T1000 (cell line): ENCODE measurements around the gene ZNRF4.
"Not testable (repeated sequence)": the region's sequence is repeated elsewhere in the genome, so short reads cannot be mapped to it uniquely, and the experiment has no call there.

Experiments used
- DNase-seq: peaks from one replicate; lab custom pipeline; 2025; ENCODE audit warnings: mixed read lengths; lab: John Stamatoyannopoulos, UW

The ZNRF4 gene

GRCh38 chr19:5473646-5474045, 18.4 kb downstream of the ZNRF4 start:
- DNase-seq = no peak

GRCh38 chr19:5477451-5478215, 22.4 kb downstream of the ZNRF4 start:
- no peak for DNase-seq

DNA sequence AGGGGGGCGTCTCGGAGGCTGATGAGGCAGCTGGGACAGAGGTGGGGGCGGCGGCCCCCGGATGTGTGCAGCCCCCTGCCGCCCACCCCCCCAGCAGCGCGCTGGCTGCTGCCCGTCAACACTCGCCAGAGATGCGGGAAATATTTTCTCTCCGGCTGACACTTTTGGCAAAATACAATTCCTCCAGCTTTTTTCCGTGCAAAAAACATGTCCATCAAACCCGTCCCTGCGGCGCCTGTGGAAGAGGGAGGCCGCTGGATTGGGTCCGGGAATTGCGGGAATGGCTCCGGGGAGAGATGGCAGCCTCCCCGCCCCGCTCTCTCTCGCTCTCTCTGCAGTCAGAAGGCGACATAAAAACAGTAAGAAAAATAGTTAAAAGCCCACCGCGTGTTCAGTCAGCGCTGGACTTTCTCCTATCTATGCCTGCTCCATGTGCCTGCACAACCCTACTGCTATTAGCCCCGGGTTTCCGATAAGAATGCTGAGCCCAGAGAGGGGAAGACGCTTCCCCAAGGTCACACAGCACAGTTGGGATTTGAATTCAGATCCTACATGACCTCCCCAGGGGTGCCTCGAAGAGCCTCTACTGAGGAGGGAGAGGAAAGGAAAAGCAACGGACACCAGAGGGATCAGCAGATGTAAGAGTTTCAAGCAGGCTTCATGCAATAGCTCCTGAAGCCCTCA, 23.2 kb downstream of the ZNRF4 start:
- DNase-seq = no peak

- DNase-seq = no peak
These were observed 23.8 kb downstream of the ZNRF4 start for GRCh38 chr19:5478925-5479588.

DNA sequence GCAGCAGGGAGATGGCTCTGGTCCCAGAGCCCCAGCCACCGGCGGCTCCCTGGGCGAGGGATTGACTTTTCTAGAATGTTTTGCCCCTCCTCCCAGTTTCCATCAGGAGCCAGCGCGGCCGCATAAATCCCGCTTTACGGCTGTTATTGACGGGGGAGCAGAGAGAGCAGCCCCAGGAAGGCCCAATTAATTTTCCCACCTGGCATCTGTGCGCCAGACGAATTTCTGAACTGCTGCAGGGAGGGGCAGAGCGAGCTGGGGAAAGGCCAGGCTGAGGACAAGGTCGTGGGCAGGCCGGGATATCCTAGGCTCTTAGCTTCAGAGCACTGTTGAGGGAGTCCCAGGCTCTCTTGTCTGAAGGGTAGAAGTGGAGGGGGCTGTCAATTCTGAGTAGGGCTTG, 24.7 kb downstream of the ZNRF4 start:
- no peak for DNase-seq

DNA sequence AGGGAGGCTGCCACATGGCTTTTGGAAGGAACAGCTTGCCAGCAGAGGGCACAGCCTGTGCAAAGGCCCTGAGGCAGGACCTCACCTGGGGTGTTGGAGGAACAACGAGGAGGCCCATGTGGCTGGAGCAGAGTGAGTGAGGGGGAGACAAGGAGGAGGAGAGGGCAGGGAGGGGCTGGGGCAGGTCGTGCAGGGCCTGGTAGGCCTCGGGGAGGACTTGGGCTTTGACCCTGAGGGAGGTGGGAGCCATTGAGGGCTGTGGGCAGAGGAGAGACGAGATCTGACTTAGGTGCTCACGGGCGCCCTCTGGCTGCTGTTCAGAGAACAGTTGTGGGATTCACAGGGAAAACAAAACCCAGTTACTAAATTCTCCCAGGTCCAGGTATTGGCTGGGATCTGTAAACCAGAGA, 25.2 kb downstream of the ZNRF4 start:
- DNase-seq = no peak

GRCh38 chr19:5481957-5482356, 26.7 kb downstream of the ZNRF4 start:
- no peak for DNase-seq

GRCh38 chr19:5484398-5485285, 29.4 kb downstream of the ZNRF4 start:
- DNase-seq = no peak

DNA sequence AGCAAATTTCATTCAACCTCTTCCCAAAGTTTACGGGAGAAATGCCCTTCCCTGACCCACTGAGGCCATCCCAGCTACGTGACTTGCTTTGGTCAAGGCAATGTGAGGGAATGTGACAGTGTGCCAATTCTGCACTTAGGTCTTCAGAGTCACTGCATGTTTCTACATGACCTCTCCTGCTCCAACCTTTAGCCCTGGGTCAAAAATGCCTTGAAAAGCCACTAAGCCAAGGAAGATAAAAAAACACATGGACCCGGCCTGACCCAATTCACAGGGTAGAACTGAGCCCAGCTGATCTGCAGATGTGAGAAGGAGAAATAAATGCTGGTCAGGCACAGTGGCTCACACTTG, 30.0 kb downstream of the ZNRF4 start:
- DNase-seq = no peak

- not testable (repeated sequence) for DNase-seq
These were observed 30.4 kb downstream of the ZNRF4 start for GRCh38 chr19:5485658-5486057.

GRCh38 chr19:5487222-5487621, 32.0 kb downstream of the ZNRF4 start:
- no peak for DNase-seq

- DNase-seq = no peak
These were observed 34.3 kb downstream of the ZNRF4 start for GRCh38 chr19:5489551-5489950.

- DNase-seq = no peak
These were observed 36.3 kb downstream of the ZNRF4 start for GRCh38 chr19:5491565-5491964.

- DNase-seq = no peak
These were observed 37.0 kb downstream of the ZNRF4 start for GRCh38 chr19:5492281-5492634.

DNA sequence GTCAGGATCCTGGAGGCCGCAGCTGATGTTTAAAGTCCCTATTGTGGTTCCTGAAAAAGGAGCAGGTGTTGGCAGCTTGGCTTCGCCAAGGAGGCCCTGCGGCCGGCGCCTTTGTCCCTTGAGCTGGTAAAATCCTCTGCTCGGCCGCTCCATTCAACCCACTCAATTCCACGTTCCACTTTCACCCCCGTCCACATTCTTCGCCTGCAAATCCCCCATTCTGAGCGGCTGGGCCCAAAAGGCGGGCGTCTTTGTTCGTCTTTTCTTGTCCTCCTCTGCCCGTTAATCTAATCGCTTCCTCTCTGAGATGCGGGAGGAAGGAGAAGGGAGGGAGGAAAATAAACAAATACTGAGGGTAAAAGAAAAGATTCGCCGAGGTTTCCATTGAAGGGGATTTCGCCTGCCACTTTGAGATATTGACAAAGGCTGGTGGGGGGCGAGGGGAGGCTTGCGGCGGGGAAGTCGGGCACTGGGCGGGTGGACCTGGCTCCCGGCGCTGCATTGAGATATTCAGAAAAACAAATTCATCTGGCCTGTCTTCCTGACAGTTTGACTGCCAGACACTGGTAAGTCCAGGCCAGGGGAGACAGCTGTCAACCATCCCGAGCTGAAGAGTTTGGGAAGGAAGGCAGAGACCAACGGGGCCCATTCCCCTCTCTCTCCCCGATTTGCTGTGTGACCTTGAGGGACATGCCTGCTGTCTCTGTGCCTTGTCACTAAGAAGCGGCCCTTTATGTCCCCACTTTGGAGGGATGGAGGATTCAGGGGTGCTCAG, 37.6 kb downstream of the ZNRF4 start:
- no peak for DNase-seq

GRCh38 chr19:5494773-5495172, 39.6 kb downstream of the ZNRF4 start:
- DNase-seq = no peak

DNA sequence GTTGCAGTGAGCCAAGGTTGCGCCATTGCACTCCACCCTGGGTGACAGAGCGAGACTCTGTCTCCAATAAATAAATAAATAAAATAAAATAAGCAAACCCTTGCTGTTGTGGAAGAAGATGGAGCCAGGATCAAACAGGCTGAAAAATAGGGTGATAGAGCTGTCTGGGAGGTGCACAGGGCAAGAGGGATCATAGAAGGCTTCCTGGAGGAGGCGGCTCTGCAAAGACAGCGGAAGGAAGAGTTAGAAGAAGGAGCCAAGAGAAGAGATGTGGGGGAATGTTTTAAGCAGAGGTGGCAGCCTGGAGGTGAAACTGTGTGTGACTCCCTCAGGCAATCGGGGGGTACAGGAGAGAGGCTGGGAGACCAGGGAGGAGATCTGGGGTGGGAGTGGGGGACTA, 40.6 kb downstream of the ZNRF4 start:
- DNase-seq = no peak

- DNase-seq = no peak
These were observed 42.1 kb downstream of the ZNRF4 start for GRCh38 chr19:5497297-5497696.

- no peak for DNase-seq
These were observed 43.8 kb downstream of the ZNRF4 start for GRCh38 chr19:5498830-5499550.

GRCh38 chr19:5501907-5502306, 46.7 kb downstream of the ZNRF4 start:
- no peak for DNase-seq

DNA sequence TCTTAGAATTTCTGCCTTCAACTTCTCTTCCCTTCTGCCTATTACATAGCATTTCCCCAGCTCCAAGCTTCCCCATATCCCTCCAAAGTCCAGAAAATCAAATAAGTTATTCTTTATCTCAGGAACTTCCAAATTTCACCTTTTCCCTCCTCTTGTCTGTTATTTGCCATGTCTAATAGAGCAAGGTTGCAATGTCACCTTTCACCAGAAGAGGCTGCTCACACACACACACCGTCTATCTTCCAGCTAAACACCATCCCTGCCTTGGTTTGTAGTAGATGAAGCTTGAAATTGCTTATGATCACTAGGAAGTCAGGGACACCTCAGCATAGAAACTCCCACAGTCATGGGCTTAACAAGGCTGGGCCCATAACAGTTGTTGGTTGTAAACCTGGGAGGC, 48.4 kb downstream of the ZNRF4 start:
- no peak for DNase-seq
